LNCAP (cell line): ENCODE measurements around the gene INSIG2.

Experiments used
- TF ChIP-seq, protein P1 (sequence below): fragments of 450-650 bp; IDR thresholded peaks from 2 replicates; pipeline ENCODE4 v1.5.1; 2017; ENCODE audit warnings: mild to moderate bottlenecking

INSIG2 gene

DNA sequence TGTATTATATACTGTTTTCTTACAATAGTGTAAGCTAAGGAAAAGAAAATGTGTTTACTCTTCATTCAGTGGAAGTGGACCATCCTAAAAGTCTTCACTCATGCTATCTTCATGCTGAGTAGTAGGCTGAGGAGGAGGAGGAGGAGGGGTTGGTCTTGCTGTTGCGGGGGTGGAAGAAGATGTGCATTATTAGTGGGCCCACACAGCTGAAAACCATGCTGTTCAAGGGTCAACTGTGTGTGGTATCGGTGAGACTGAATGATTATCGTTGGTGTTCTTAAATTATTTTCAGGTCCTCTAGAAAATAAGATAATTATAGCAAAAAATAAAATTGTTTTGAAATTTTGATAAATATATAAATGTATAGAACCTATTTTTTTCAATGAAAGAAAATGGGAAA, 22.0 kb downstream of the INSIG2 start:
- TF ChIP-seq, protein P1, sequence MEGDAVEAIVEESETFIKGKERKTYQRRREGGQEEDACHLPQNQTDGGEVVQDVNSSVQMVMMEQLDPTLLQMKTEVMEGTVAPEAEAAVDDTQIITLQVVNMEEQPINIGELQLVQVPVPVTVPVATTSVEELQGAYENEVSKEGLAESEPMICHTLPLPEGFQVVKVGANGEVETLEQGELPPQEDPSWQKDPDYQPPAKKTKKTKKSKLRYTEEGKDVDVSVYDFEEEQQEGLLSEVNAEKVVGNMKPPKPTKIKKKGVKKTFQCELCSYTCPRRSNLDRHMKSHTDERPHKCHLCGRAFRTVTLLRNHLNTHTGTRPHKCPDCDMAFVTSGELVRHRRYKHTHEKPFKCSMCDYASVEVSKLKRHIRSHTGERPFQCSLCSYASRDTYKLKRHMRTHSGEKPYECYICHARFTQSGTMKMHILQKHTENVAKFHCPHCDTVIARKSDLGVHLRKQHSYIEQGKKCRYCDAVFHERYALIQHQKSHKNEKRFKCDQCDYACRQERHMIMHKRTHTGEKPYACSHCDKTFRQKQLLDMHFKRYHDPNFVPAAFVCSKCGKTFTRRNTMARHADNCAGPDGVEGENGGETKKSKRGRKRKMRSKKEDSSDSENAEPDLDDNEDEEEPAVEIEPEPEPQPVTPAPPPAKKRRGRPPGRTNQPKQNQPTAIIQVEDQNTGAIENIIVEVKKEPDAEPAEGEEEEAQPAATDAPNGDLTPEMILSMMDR = no peak

DNA sequence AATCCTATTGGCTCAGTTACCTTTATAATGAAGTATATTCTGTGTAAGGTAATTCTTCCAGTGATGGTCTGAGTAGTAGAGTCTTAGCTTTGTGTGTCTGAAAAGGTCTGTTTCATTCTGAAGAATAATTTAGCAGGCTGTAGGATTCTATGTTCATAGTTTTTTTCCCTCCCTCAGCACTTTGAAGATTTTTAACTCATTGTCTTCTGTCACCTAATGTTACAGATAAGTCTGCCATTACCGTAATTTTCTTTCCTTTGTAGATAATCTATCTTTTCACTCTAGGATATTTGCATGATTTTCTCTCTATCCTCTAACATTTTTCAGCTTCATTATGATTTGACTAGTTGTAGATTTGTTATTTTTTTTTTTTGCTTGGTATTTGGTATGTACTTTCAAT, 22.7 kb downstream of the INSIG2 start:
- TF ChIP-seq, protein P1 = no peak

DNA sequence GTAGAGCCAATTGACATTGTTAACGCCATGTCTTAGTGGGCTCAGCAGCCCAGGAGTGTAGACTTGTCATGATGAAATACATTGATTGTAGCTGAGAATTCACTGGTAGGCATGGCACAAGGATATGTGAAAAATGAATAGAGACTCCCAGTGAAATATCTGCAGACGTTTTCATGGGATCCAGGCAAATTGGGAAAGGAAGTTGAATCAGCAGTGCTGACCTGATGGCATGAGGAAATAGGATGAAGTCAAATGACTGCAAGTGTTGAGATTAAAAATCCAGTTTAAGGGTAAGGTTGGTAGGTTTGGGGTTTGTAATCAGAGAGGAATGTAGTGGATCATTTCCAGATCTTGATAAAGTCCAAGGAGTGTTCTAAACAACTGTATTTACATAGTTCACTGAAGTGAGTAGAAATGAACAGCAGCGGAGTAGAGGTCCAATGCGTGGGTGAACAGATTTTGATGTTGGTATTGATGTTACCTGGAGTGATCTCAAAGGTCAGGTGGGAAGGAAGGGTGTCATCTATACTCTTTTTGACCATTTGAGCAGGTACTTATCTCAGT, 24.6 kb downstream of the INSIG2 start:
- TF ChIP-seq, protein P1 = no peak

DNA sequence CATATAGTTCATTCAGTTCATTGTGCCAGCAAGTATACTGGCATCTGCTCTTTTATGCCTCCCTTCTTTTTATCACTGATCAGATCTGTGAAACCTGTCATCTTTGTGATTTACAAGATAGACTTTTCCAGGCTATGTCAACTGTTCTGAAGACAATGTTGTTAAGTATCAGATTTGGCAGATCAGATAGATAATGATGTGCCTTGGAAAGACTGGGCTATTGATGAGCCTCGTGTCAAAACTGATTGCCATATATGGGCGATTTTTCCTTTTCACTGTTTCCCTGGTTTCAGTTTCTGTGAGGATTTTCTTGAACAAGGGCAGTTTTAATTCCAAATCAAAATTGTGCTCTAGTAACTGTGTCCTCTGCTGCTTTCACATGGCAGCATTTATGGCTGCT, 26.6 kb downstream of the INSIG2 start:
- TF ChIP-seq, protein P1 = no peak

DNA sequence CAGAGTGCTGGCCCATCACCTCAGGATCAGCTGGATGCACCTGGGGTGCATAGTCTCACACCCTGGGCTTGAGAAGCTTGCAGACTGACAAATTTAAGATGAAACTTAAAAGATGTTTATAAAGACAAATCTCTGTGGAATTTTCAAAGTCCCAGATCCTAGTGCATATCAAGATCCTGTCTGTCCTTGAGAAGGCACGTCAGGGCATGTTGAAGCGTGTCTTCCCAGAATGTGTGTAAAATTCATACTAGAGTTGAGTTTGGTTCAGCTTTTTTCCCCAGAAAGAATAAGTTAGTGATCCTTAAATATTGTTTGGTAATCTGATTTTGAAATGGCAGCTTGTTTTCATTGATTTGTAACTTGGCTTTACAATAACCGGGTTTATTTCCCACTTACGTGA, 27.5 kb downstream of the INSIG2 start:
- TF ChIP-seq, protein P1 = no peak

DNA sequence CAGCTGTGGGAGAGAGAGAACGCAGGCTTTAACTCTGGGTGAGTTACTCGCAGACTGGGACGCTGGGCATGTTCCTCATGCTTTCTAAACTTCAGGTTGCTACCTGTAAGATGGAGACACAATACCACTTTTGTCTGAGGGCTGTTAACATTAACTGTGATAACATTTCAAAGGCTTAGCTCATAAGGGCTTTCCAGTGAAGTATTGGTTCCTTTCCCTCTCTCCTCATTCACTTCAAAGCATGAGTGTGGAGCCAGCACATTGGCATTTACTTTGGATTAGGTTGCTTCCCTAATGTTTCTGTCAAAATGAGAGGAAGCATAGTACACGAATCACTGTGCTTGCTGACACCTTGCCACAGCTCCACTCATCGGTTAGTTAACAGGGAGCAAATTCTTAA, 30.2 kb downstream of the INSIG2 start:
- TF ChIP-seq, protein P1 = no peak

DNA sequence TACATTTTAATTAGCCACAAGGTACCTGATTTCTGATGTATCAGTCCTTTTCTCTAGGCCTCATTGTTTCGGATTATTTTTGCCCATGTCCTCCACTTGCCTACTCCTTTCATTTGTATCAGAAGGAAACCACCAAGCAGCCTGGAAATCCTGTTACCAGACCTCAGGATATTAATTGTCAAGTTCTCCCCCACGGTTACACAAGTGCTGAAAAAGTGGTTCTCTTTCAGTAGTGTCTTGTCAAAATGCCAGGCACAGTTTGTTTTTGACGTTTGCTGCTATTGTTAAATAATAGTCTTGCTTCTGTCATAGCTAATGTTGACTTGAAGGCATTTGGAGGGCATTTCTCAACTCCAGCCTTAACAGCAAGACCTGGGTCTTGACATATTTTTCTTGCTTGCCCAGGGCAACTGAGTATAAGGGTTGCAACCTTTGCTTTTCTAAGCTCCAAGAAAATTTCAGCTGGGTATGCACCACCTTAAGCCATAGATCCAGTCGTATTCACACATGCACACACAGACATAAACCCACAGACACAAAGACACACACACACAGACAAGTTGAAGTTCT, 31.0 kb downstream of the INSIG2 start:
- TF ChIP-seq, protein P1 = no peak
